T-helper 22 cell (primary cell): ENCODE data around the gene FGFR3.

Experiments used
- DNase-seq: peaks from one replicate; pipeline ENCODE4 v3.0.0-alpha.2; 2020; ENCODE audit warnings: low read depth

Gene FGFR3

GRCh38 chr4:1802720-1803522 is 9.8 kb downstream of the FGFR3 start:
- DNase-seq = no peak

DNA sequence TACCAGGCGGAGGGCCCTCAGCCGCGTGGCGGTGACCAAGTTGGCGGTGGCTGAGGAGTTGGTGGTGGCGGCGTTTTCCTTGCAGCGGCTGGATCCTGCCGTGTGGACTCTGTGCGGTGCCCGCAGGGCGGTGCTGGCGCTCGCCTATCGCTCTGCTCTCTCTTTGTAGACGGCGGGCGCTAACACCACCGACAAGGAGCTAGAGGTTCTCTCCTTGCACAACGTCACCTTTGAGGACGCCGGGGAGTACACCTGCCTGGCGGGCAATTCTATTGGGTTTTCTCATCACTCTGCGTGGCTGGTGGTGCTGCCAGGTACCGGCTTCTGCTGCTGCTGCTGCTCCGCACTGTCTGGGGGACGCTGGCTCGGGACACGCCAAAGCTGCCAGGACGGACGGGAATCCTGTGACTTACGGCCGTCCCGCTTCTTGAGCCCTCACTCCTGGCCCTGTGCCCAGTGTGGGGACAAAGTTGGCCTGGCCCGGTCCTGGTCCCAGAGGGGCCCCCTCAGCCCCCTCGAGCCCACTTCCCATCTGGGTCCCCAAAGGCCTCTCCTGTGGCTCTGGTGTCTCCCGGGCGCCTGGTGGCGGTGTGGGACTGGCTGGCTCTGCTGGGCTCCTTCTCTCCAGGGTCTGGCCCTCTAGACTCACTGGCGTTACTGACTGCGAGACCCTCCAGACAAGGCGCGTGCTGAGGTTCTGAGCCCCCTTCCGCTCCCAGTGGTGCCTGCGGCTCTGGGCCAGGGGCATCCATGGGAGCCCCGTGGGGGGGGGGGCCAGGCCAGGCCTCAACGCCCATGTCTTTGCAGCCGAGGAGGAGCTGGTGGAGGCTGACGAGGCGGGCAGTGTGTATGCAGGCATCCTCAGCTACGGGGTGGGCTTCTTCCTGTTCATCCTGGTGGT is 10.7 kb downstream of the FGFR3 start:
- no peak for DNase-seq

DNA sequence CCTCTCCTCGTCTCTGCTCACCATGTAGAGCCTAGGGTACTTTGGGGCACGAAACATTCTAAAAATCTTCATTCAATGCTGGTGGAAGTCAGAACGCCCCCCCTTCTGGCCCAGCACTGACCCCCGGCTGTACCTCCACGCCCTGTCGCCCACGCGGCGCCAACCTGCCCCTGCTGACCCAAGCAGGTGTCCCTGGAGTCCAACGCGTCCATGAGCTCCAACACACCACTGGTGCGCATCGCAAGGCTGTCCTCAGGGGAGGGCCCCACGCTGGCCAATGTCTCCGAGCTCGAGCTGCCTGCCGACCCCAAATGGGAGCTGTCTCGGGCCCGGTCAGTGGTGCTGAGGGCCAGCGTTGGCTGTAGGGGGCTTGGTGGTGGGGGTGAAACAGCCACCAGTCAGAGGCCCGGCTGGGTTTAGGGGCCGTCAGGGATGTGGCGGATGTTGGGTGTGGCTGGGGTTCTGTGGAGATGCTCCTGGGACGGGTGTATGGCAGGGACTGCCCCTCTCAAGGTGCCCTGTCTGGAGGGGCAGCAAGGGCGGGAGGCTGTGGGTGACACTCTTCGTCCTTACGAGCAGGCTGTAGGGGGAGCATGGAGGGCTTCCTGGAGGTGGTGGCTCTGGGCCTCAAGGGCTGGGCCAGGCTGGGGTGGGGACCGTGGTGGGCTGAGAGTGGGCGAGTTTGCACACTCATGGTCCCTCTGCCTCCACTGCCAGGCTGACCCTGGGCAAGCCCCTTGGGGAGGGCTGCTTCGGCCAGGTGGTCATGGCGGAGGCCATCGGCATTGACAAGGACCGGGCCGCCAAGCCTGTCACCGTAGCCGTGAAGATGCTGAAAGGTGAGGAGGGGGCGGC is 11.8 kb downstream of the FGFR3 start:
- no peak for DNase-seq

DNA sequence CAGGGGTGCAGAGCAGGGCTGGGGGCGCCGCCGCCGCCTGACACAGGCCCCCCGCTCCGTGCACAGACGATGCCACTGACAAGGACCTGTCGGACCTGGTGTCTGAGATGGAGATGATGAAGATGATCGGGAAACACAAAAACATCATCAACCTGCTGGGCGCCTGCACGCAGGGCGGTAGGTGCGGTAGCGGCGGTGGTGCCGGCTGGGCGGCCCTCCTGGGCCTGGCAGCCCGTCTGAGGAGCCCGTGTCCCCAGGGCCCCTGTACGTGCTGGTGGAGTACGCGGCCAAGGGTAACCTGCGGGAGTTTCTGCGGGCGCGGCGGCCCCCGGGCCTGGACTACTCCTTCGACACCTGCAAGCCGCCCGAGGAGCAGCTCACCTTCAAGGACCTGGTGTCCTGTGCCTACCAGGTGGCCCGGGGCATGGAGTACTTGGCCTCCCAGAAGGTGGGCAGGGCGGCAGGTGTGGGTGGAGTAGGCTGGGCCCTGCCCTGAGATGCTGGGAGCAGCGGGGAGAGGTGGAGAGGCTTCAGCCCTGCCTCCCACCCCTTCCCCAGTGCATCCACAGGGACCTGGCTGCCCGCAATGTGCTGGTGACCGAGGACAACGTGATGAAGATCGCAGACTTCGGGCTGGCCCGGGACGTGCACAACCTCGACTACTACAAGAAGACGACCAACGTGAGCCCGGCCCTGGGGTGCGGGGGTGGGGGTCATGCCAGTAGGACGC is 12.6 kb downstream of the FGFR3 start:
- no peak for DNase-seq

- no peak for DNase-seq
Measured at GRCh38 chr4:1806223-1806564, 13.1 kb downstream of the FGFR3 start.

- DNase-seq = no peak
Measured at GRCh38 chr4:1806596-1807331, 13.7 kb downstream of the FGFR3 start.

DNA sequence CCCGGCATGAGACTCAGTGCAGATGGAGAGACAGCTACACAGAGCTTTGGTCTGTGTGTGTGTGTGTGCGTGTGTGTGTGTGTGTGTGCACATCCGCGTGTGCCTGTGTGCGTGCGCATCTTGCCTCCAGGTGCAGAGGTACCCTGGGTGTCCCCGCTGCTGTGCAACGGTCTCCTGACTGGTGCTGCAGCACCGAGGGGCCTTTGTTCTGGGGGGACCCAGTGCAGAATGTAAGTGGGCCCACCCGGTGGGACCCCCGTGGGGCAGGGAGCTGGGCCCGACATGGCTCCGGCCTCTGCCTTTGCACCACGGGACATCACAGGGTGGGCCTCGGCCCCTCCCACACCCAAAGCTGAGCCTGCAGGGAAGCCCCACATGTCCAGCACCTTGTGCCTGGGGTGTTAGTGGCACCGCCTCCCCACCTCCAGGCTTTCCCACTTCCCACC is 14.3 kb downstream of the FGFR3 start:
- no peak for DNase-seq

DNA sequence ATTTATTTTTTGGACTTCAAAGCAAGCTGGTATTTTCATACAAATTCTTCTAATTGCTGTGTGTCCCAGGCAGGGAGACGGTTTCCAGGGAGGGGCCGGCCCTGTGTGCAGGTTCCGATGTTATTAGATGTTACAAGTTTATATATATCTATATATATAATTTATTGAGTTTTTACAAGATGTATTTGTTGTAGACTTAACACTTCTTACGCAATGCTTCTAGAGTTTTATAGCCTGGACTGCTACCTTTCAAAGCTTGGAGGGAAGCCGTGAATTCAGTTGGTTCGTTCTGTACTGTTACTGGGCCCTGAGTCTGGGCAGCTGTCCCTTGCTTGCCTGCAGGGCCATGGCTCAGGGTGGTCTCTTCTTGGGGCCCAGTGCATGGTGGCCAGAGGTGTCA is 15.3 kb downstream of the FGFR3 start:
- DNase-seq = no peak

- DNase-seq = no peak
Measured at GRCh38 chr4:1808851-1809753, 16.0 kb downstream of the FGFR3 start.

DNA sequence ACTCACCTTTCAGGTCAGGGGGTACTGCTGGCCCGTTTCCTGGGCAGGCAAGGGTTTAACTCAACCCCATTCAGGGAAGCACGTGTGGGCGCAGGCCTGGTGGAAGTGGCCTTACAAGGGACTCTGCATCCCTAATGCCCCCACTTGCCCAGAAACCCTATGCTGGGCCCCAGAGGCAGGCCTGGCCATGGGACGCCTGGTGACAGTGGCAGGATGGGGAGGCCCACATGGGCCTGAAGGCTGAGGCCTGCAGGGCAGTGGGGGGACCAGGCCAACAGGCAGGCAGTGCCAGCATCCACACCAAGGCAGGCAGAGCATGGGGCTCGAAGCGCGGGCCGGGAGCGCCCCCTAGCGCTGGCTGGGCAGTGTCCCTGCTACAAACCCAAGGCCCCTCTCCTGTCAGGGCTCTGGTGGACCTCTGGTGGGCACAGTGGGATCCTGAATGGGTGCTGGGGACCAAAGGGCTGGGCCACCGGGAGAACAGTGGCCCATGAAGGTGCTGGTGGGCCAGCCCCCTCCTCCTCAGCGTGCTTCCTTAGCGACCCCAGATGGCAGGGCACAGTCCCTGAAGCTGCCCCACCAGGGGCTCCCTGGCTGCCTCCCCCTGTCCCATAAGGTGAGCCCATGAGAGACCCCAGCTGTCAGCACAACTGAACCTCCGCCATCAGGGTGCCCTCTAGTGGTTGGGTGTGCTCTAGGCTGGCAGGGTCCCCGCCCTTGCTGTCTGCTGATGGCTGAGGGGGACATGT is 16.8 kb downstream of the FGFR3 start:
- no peak for DNase-seq

DNA sequence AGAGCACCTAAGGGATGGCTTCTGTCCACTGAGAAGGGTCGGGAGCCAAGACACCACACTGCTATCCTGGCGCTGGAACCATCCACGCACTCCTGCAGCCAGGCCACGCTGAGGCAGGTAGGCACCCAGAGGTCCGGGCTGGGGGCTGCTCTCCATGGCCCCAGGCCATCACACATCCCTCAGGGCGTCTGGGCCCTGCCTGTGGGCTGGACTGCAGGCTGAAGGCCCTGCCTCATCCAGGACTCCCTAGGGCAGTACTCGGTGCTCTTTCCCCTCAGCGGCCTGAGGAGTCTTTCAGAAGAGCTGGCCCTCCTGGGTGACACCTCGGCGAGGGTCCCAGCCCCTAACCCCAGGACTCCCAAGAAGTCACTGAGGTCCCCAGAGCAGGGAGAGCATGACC is 17.7 kb downstream of the FGFR3 start:
- DNase-seq = no peak

DNA sequence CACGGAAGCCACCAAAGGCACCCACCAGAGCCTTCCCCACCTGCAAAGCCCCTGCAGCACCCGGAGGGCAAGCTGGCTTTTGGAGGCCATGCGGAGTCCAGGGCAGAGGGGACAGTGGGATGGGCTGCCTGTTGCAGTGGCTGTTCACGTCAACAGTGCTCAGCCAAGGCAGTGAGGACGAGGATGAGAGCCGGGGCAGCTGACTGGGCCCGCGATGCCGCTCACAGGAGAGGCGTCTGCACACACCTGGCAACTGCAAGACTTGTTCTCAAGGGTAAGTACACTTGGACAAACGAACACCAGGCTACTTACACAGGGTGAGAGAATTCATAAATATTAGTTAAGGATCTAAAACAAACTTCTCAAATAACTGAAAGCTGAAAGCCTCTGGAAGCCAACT is 19.6 kb downstream of the FGFR3 start:
- no peak for DNase-seq

GRCh38 chr4:1813231-1813630 is 20.1 kb downstream of the FGFR3 start:
- no peak for DNase-seq

DNA sequence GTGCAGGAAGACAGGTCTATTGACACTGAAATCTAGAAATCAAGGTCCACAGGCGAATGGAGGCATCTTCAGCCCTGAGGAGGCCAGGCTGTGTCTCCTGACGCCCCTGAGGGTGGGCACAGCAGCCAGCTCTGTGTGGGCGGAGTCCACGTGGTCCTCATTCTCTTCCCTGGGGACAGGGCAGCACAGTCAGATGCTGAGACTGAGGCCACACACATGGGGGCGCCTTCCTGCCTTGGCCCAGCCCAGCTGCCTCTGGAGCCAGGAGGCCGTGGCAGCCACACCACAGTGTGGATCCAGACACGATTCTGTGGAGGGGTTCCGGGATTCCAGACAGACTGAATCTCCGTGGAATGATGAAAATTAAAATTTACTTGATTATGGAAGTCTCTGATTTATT is 20.8 kb downstream of the FGFR3 start:
- no peak for DNase-seq

GRCh38 chr4:1814453-1814852 is 21.4 kb downstream of the FGFR3 start:
- no peak for DNase-seq

GRCh38 chr4:1815096-1815996 is 22.3 kb downstream of the FGFR3 start:
- no peak for DNase-seq

DNA sequence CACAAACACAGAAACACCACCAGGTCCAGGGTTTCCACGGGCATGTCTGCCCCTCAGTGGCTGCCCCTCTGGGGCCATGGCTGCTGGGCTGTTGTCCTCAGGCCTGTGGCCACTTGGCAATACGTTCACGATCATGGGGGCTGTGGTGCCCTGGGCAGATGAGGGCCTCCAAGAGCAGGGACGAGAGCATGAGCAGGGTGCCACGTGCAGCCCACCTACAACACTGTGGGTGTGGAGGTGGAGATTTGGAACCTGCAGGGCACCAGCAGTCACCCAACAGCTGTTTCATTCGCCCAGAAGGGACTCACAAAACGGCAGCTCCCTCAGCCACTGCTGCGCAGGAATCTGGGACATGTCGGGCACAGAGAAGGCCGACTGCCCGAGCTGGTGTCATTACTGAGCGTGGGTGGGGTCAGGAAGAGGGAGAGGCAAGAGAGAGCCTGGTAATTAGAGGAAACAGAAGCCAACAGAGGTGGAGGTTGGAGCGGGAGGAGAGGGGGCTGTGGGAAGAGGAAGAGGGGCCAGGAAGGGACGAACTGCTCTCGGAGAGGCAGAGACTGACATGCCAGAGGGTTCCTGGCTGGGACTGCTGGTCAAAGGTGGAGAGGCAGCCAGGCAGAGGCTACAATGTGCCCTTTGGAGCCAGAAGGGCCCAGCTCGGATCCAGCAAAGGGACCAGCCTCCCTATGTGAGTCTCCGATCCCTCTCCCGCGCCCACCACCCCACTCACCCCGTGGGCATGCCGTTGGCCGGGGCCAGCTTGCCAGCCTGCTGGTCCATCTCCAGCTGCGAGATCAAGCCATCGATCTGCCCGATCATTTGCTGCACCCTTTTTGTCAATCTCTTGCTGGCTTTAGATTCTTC is 23.1 kb downstream of the FGFR3 start:
- DNase-seq = no peak
